ENCODE results near the gene AGXT2.

The AGXT2 gene

GRCh38 chr5:34967540-34967939 lies 80.2 kb downstream of the AGXT2 start:
- no peak for TF ChIP-seq REST (IDR thresholded peaks at IDR 0.05; ENCODE audit: low read depth)
- TF ChIP-seq TAF1 (IDR thresholded peaks at IDR 0.05; ENCODE audit: low read depth) = no peak
- no peak for TF ChIP-seq CEBPB (IDR thresholded peaks at IDR 0.05)
- no peak for TF ChIP-seq FOXM1 (IDR thresholded peaks at IDR 0.05; ENCODE audit: borderline replicate concordance, low read depth)
- no peak for TF ChIP-seq RAD21 (IDR thresholded peaks at IDR 0.05; ENCODE audit: low read depth)
- TF ChIP-seq MAX (IDR thresholded peaks at IDR 0.05) = no peak
- no peak for TF ChIP-seq NFIC (IDR thresholded peaks at IDR 0.05)
- TF ChIP-seq EGR1 (IDR thresholded peaks at IDR 0.05) = no peak

- no peak for TF ChIP-seq FOXM1 (IDR thresholded peaks at IDR 0.05; ENCODE audit: borderline replicate concordance, low read depth)
- no peak for TF ChIP-seq ZBTB7A (IDR thresholded peaks at IDR 0.05; ENCODE audit: low read depth)
- TF ChIP-seq TEAD4 (IDR thresholded peaks at IDR 0.05) = no peak
- TF ChIP-seq EGR1 (IDR thresholded peaks at IDR 0.05) = no peak
- TF ChIP-seq USF1 (IDR thresholded peaks at IDR 0.05) = no peak
- no peak for TF ChIP-seq REST (IDR thresholded peaks at IDR 0.05; ENCODE audit: low read depth)
- no peak for TF ChIP-seq TCF12 (IDR thresholded peaks at IDR 0.05; ENCODE audit: low read depth)
- no peak for TF ChIP-seq EP300 (IDR thresholded peaks at IDR 0.05; ENCODE audit: borderline replicate concordance)
- TF ChIP-seq RAD21 (IDR thresholded peaks at IDR 0.05; ENCODE audit: low read depth) = no peak
- TF ChIP-seq CREB1 (IDR thresholded peaks at IDR 0.05; ENCODE audit: low read depth) = no peak
- TF ChIP-seq TAF1 (IDR thresholded peaks at IDR 0.05; ENCODE audit: low read depth) = no peak
- no peak for TF ChIP-seq CEBPB (IDR thresholded peaks at IDR 0.05)
- no peak for TF ChIP-seq NFIC (IDR thresholded peaks at IDR 0.05)
- TF ChIP-seq YY1 (IDR thresholded peaks at IDR 0.05; ENCODE audit: low read depth) = no peak
- no peak for TF ChIP-seq MAX (IDR thresholded peaks at IDR 0.05)
Measured at GRCh38 chr5:34959323-34959722, 88.4 kb downstream of the AGXT2 start.

GRCh38 chr5:34957857-34958690 lies 89.7 kb downstream of the AGXT2 start:
- TF ChIP-seq TAF1 (IDR thresholded peaks at IDR 0.05; ENCODE audit: low read depth) (no peak), RAD21 (IDR thresholded peaks at IDR 0.05; ENCODE audit: low read depth) (peak; percentile 42; the same call in 1 of the 2 replicates)

- no peak for TF ChIP-seq TEAD4 (IDR thresholded peaks at IDR 0.05)
- TF ChIP-seq ZBTB7A (IDR thresholded peaks at IDR 0.05; ENCODE audit: low read depth) = no peak
- no peak for TF ChIP-seq CREB1 (IDR thresholded peaks at IDR 0.05; ENCODE audit: low read depth)
Measured at GRCh38 chr5:34957321-34957720, 90.4 kb downstream of the AGXT2 start.

All from Ishikawa (cell line).